ENCODE measurements around the gene INPP5A.

DNA sequence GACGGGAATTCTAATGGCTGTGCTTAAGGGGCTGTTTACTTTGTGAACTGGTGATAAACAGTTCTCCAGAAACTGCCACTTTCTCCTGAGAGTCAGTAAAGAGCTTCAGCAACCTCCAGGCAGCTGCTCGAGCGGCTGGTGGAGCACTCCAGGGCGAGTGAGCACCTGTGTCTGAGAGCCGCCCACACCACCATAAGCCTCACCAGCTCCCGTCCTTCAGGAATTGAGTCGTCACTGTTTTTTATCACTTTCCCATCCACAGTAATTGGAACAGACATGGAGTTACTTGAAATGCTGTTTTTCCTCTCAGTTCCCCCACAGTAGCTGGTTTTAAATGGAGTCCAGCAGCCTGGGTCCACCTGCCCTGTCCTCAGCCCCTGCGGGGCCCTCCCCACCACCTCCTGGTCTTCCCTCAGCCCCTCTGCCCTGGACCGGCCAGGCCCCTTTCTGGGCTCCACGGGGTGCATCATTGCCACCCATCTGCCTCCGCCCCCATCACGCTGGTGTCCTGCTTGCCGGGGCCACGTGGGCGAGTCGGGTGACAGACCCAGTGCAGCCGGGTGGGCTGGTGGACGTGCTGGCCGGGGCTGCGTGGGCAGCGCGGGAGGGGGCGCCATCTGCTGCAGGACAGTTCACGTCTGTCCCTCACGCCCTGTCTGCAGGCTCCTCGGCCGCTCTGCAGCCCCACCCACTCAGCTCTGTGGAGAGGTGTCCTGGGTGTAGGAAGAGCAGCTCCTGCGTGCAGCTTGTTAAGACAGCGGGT, 192.4 kb downstream of the INPP5A start:
- TF ChIP-seq, protein P1, sequence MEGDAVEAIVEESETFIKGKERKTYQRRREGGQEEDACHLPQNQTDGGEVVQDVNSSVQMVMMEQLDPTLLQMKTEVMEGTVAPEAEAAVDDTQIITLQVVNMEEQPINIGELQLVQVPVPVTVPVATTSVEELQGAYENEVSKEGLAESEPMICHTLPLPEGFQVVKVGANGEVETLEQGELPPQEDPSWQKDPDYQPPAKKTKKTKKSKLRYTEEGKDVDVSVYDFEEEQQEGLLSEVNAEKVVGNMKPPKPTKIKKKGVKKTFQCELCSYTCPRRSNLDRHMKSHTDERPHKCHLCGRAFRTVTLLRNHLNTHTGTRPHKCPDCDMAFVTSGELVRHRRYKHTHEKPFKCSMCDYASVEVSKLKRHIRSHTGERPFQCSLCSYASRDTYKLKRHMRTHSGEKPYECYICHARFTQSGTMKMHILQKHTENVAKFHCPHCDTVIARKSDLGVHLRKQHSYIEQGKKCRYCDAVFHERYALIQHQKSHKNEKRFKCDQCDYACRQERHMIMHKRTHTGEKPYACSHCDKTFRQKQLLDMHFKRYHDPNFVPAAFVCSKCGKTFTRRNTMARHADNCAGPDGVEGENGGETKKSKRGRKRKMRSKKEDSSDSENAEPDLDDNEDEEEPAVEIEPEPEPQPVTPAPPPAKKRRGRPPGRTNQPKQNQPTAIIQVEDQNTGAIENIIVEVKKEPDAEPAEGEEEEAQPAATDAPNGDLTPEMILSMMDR (IDR thresholded peaks at IDR 0.05; ENCODE audit: low read depth, low read length, poor library complexity, severe bottlenecking), result no peak
- no peak for TF ChIP-seq EZH2phosphoT487 (IDR thresholded peaks at IDR 0.05; ENCODE audit: borderline replicate concordance, low read length)

Data from DOHH2 (cell line).